ENCODE results near the gene FOXD4L6.
"Not testable (repeated sequence)": the region's sequence is repeated elsewhere in the genome, so short reads cannot be mapped to it uniquely, and the experiment has no call there.

The FOXD4L6 gene

DNA sequence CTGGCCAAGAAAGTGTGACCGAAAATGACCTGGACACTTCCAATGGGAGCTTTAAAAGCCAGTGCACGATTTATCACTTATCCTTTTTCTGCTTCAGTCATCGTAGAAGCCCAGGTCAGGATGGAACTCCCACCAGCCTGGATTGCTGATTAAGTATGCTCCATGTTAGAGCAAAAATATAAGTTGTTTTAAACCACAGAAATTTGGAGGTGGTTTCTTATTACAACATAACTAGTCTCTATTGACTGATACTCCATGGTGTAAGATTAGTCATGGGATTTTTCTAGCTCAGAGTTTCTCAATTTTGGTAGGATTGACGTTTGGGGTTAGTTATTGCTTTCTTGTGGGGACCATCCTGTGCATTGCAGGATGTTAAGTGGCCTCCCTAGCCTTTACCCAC, 29.7 kb downstream of the FOXD4L6 start:
- not testable (repeated sequence) for DNase-seq (ENCODE audit: low spot score)

DNA sequence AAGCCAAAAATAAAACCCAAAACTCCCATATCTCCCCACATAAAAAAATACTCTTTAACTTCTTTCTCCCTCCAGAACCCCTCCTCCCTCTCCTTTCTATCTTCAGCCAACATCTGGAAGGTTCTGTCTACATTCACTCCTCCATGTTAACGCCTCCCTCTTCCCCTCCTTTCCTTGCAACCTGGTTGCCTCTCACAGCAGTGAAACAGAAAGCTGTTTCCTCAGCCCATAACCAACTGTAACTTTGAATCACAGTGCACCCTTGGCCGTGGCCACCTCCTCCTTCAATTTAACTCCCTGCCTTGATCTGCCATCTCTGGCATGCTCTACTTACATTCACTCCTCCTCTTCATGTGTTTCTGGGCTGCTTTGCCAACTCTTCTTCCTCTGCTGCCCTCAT, 33.4 kb downstream of the FOXD4L6 start:
- DNase-seq (ENCODE audit: low spot score), result not testable (repeated sequence)

DNA sequence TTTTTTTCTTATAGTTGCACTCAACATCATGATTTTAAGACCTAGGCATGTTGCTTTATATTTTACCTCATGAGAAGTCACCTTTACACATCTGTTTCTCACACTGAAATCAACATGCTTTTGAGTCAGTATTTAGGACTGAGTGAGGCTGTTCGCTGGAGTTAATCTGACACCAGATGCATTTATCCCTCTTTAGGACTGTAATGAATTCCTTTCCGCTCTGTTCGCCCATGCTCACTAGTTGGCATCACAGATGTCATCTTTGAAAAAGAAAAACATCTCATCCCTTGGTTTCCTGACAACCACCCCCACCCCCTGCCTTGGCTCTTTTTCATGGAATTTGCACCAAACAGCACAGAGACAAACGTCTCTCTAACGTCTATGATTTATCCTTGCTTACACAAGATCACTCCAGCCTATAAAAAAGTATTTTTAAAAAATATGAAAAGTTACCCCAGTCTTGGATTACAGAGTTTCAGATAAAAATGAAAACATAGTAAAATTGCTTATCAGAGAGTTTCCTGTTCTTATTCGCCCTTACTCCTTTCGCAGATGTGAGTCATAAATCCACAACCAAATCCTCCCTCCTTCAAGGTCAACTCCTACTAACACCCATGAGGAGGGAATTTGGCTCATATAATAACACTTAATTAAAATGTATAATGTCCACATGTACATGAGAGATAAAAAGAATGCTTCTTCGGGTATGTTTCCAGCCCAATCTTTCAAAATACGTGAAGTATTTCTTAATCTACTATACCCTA, 34.3 kb downstream of the FOXD4L6 start:
- not testable (repeated sequence) for DNase-seq (ENCODE audit: low spot score)

DNA sequence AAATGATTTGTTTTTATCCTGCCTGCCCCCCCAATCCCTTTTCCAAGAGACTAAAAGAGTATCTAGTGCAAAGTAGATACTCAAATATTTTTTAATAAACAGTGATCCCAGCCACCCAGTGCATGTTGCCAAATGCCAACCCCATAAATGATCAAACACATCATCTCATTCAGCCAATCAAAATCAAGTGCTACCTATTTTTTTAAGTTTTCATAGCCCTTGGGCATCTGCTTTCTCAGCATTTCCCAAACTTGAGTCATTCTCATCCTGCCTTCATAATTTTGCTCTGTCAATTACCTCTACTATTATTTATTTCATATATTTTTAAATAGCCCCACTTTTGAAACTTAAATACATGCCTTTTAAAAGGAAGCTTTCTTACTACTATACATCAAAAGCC, 37.6 kb downstream of the FOXD4L6 start:
- not testable (repeated sequence) for DNase-seq (ENCODE audit: low spot score)

DNA sequence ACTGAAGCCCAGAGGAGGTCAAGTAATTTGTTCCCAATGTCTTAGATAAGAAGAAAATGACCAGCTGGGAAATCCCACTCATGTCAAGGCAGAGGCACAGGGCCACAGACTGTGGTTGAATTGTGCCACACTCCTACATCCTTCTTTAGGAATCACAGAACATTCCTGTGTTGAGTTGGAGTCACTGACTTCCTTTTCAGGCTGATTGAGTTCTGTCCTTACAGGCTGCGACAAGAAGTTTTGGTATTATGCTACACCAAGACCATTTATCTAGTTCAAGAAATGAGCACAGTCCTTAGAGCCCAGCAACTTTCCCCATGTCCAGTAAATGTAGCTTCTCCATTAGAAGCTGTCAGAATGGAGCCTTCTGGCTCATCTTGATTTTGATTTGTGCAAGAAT, 38.1 kb downstream of the FOXD4L6 start:
- not testable (repeated sequence) for DNase-seq (ENCODE audit: low spot score)

DNA sequence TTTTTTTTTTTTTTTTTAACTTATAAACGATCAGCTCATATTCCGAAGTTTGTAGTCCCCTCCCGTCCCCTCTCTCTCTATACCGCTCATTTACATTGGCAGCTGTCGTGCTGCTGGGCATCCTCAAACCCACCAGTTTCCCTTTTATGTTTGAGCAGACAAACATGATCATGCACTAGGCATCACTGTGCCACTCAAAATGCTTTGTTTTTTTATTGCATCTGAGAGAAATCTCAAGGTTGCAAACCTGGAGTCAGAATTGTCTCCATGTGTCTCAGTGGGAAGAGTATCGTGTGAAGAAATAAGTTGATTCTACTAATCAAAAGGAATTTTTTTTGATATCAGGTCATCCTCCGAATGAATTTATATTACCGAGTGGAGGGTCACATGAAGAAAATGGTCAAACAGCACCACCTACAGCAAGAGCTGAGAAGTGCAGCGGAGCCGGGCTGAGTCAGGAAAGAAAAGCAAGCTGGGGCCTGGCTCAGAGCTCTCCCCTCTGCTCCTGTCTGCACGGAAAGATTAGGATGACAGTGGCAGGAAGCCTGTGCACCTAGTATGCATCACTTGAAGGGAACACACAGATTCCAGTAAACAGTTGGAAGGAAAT, 39.9 kb downstream of the FOXD4L6 start:
- DNase-seq (ENCODE audit: low spot score), result not testable (repeated sequence)

DNA sequence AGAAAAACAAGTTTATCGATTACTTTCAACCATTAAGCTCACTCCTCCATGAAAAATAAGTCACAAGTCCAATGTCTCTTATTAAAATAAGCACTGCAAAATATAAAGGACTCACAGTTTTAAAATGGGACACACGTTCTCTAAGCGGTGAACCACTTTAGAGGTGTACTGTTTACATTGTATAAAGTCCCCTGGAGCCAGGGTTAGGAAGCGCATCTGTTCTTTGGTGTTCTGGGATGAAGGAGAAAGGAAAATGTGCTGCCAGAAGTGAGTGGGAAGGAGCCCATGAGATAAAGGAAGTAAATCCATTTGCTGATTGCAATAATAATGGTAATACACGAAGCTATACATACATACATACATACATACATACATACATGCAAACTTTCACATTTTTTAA, 40.6 kb downstream of the FOXD4L6 start:
- DNase-seq (ENCODE audit: low spot score), result not testable (repeated sequence)

DNA sequence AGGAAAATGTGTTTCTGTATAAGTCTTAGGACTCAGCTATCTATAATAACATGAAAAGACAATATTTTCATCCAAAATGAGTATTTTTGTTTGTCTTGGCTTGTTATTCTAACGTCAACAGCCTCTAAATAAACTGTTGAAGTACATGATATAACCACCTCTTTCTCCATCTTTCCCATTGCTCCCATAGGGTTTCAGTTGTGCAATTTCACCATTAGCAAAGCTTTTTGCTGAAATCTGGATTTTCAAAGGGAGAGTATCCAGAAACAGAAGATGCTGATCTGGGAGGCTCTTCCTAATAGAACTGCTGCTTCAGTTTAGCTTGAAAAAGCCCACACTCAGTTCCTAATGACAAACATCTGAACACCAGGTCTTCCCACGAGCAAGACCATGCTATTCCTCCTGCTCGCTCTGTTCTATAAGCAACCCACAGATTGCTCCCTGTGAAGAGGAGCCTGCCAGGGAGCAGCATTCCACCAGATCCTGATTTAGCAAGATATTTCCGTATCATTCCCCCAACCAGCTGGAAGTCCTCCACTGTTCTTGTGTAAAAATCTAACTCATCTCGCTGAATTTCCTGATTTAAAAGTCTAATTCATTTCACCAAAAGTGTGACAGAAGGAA, 41.2 kb downstream of the FOXD4L6 start:
- not testable (repeated sequence) for DNase-seq (ENCODE audit: low spot score)

DNA sequence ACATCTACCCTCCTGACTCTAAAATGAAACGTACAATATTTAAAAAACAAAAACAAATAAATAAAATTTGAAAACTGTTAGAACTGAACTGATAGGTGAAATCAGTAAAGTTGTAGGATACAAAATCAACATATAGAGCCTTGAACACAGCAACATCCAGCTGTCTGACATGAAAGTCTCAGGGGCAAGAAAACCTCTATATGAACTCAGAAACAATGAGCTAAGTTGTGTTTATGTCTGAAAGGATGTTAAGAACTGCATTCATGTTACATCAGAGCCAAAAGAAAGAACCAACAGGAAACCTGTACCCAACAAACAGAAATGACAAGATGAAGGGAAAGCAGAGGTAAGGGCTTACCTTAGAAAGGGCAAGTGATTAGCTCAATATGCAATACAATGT, 41.8 kb downstream of the FOXD4L6 start:
- DNase-seq (ENCODE audit: low spot score), result not testable (repeated sequence)

DNA sequence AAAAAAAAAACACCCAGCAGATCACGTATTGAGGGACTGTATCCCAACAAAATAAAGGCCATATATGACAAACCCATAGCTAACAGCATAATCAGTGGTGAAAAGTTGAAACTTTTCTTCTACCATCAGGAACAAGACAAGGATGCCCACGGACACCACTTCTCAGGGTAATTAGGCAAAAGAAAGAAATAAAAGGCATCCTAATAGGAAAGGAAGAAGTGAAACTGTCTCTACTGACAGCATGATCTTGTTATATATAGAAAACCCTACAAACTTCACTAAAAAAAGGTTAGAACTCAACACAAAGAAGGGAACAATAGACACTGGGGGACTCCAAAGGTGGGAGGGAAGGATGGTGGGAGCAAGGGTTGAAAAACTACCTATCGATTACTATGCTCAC, 42.3 kb downstream of the FOXD4L6 start:
- DNase-seq (ENCODE audit: low spot score), result not testable (repeated sequence)

DNA sequence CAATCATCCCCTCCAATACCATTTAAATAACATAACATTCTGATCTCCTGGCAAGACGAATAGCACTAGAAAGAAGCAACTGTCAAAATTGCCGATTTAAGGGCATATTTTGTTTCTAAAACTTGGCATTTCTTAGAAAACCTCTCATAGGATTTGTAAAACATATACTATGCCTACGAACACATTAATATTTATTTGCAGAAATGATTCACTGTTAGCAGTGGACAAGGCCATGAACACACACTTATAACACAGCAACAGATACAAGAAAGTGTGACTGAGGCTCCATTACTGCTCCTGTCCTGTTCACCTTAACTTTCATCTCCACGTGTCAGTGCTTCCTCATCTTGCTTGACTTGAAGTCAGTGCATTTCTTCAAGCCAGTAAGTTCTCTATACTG, 46.1 kb downstream of the FOXD4L6 start:
- not testable (repeated sequence) for DNase-seq (ENCODE audit: low spot score)

DNA sequence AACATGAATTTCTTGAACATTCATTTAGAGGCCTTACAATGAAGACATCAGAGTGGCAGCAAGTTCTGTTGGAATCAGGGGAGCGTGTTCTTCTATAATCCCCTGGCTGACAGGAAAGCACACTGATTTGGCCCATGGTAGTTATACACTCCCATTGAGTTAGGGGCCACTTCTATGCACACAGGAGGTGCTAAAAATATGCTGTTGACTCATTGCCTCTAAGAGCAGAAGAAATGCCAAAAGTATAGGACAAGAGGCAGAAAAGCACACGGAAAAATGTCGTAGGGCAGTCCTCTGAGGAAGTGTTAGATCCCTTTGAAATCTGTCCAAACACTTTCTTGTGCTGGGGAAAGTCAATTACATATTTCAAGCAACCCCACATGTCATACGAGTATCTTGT, 49.0 kb downstream of the FOXD4L6 start:
- DNase-seq (ENCODE audit: low spot score), result not testable (repeated sequence)

DNA sequence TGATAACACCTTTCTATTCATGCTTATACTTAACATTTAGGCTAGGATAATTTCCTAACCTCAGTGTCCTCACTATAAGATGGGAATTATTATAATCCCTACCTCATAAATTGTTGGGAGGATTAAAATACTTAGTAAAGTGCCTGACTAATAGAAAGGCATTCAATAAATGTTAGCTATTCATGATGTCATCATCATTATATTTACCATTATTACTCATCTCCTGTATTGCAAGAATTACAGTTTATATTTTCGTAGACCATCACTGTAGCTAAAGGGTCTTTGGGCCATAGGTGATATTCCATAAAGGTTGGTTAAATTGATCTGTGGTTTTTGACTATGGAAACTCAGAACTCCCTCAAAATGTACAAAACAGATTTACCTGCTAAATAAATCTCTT, 50.9 kb downstream of the FOXD4L6 start:
- not testable (repeated sequence) for DNase-seq (ENCODE audit: low spot score)

All from HuH-7.5 (cell line).